GM06990 (cell line): ENCODE results near the gene RASSF8.

Experiments used
- DNase-seq: peaks from one replicate; pipeline ENCODE4 v3.0.0-alpha.2; 2011; ENCODE audit not compliant: insufficient read length; ENCODE audit errors: extremely low read depth
- H3K27me3 ChIP-seq: replicated peaks from 2 replicates; pipeline ENCODE4 v1.6.0; 2011; ENCODE audit warnings: low read length; ENCODE audit not compliant: control insufficient read depth, insufficient read depth
- H3K36me3 ChIP-seq: 2 replicates; pipeline ENCODE4 v1.5.1; 2011; ENCODE audit warnings: low read length; ENCODE audit not compliant: control insufficient read depth, insufficient read depth
- H3K4me3 ChIP-seq: replicated peaks from 2 replicates; pipeline ENCODE4 v1.5.1; 2011; ENCODE audit warnings: low read depth, mild to moderate bottlenecking, control low read depth, low read length
- TF ChIP-seq, protein P1 (sequence below): IDR thresholded peaks from 2 replicates; pipeline ENCODE4 v1.5.1; 2011; ENCODE audit warnings: low read length, control low read depth, mild to moderate bottlenecking, inconsistent platforms; ENCODE audit not compliant: insufficient read depth, poor library complexity, severe bottlenecking

RASSF8 gene

DNA sequence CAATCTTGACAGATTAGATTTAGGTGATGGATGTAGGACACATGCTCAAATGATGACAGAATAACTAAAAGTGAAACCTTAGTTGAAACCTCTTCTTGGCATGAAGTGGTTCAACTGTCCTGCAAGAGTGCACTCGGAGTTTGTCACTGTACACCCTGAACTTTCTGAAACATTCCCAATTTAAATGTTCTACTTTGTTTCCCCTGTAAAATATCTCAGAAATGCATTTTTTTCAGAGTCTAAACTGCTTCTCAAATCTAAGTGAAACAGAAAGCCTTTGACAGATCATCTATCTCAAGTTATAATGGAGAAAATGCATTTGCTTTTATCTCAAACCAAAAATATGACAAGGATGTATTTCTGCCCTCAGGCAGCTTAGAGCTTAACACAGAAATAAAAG, 100.3 kb downstream of the RASSF8 start:
- Histone ChIP-seq H3K27me3 (no peaks in the 10 kb centered on the region), H3K4me3 (no peak overlapping the region), H3K36me3 (no peaks in the 10 kb centered on the region)
- TF ChIP-seq, protein P1, sequence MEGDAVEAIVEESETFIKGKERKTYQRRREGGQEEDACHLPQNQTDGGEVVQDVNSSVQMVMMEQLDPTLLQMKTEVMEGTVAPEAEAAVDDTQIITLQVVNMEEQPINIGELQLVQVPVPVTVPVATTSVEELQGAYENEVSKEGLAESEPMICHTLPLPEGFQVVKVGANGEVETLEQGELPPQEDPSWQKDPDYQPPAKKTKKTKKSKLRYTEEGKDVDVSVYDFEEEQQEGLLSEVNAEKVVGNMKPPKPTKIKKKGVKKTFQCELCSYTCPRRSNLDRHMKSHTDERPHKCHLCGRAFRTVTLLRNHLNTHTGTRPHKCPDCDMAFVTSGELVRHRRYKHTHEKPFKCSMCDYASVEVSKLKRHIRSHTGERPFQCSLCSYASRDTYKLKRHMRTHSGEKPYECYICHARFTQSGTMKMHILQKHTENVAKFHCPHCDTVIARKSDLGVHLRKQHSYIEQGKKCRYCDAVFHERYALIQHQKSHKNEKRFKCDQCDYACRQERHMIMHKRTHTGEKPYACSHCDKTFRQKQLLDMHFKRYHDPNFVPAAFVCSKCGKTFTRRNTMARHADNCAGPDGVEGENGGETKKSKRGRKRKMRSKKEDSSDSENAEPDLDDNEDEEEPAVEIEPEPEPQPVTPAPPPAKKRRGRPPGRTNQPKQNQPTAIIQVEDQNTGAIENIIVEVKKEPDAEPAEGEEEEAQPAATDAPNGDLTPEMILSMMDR = no peak
- DNase-seq = no peak

DNA sequence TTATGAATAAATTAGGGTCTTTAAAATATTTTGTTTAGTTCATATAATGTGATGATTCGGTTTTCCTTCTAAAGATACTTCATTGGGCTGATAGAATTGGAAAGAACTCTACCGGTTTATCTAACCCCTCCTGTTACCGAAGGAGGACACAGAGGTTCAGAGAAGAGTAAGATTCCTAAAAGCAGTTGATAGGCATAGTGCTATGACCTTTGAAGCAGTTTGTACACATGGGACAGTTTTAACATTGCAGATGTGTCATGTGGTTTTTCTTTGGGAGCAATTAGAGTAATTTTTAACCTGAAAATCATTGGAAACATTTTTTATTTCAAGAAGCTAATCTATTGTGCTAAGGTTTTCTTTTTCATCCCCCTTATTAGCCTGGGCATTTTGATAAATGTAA, 103.5 kb downstream of the RASSF8 start:
- TF ChIP-seq, protein P1 = no peak
- no peak overlapping the region for H3K4me3 ChIP-seq
- DNase-seq = no peak
- no peaks in the 10 kb centered on the region for H3K36me3 ChIP-seq
- no peaks in the 10 kb centered on the region for H3K27me3 ChIP-seq

DNA sequence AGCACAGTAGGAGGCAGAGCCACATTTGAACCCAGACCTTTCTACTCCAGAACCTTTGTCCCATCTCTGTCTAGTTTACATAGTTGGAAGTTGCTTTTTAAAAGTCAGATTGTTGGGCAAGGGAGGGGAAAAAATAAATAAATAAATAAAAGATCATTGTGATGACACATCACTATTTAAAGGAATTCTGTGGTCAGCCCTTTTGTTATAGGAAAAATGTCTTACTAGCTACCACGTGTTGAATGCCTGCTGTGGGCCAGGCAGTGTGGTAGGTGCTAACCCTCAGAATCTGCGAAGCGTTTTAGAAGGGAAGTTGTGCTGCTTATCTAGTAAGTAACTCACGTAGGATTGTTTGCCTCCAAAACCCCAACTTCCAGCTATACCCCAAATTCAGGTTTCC, 104.1 kb downstream of the RASSF8 start:
- TF ChIP-seq, protein P1 = no peak
- no peak for DNase-seq
- H3K4me3 ChIP-seq = no peak overlapping the region
- no peaks in the 10 kb centered on the region for H3K36me3 ChIP-seq
- no peaks in the 10 kb centered on the region for H3K27me3 ChIP-seq

DNA sequence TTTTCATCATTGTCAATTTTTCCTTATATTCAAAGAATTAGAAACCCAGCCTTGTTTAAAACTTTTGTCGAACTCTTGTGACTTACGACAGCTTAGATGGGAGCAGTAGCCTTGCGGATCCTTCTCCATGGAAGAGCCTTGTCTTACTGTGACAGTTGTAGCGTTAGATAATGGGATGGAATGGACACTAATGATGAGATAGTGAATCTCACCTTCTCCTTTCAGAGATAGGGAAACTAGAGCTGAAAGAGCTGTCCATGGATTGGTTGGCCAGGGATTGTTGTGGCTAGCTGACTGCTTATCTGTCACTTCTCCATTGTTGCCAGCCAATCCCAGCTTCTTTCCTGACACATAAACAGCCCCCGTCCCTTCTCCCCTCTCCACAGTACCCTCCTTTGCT, 107.0 kb downstream of the RASSF8 start:
- Histone ChIP-seq H3K27me3 (no peaks in the 10 kb centered on the region), H3K4me3 (no peak overlapping the region), H3K36me3 (no peaks in the 10 kb centered on the region)
- no peak for DNase-seq
- TF ChIP-seq, protein P1 = no peak

DNA sequence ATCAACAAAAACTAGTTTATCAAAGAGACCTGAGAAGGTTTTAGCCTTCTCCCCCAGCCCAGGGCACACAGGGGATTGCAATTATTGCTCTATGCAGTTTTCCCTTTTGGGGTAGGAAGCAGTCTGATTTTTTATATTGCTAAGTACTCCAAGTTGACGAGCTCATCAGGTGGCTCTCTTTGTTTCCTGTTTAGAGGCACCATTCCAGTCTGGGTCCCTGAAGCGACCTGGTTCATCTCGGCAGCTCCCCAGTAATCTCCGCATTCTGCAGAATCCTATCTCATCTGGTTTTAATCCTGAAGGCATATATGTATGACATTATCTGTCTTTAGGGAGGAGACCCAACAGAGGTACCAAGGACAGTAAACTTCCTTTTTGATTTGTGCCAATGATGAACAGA, 110.0 kb downstream of the RASSF8 start:
- DNase-seq = no peak
- H3K36me3 ChIP-seq = no peaks in the 10 kb centered on the region
- no peak overlapping the region for H3K4me3 ChIP-seq
- TF ChIP-seq, protein P1 = no peak
- H3K27me3 ChIP-seq = no peaks in the 10 kb centered on the region

DNA sequence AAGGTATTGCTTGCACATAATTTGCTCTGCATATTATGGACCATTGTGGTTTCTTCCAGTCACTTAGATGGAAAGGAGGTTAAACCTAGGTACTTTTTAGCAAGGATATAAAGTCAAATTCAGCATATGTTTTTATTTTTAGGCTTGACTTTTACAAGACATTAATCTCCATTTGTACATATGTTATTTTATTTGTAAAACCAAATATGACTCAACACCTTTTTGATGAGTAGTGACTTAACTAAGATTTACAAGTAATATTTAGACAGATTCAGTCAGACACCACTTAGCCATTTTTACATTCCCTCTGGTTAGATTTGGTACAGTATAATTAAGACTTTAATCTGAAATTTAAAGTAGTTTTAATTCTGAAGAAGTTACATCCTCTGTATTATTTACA, 111.3 kb downstream of the RASSF8 start:
- Histone ChIP-seq H3K4me3 (no peak overlapping the region), H3K27me3 (no peaks in the 10 kb centered on the region), H3K36me3 (no peaks in the 10 kb centered on the region)

More for the DNA sequence above, 111.3 kb downstream of the RASSF8 start:
- no peak for DNase-seq
- TF ChIP-seq, protein P1 = no peak
